Activated T-cell treated with anti-CD3 and anti-CD28 coated beads, Interleukin-2, amount 50 U/mL, for 1 hour (primary cell): ENCODE measurements around the gene VPS35L.
A peak's percentile ranks its signal among the peaks of the same experiment; 100 is the strongest.
"Not testable (repeated sequence)": the region's sequence is repeated elsewhere in the genome, so short reads cannot be mapped to it uniquely, and the experiment has no call there.

ENCODE experiments used
- DNase-seq: peaks from one replicate; pipeline ENCODE4 v3.0.0-alpha.2; 2020

The VPS35L gene

DNA sequence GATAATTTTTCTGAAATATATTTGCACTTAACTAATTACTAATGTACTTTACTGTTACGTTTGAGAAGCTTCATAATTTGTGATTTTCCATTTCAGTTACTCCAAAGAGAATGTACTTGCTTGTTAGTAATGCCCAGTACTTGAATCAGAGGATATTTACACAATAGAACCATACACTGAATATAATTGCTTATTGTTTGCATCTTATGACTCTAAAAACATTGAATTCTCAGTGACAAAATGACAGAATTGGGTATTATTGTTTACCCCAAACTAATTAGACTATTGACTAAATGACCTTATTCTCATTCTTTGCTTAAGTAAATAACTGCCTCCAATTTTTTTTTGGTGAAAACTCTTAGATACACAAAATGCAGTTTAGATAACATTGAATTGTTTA is 22.9 kb upstream of the VPS35L start:
- DNase-seq: no peak

GRCh38 chr16:19540241-19540970 is 15.1 kb upstream of the VPS35L start:
- DNase-seq: no peak

- no peak for DNase-seq
Measured at GRCh38 chr16:19542138-19542821, 13.2 kb upstream of the VPS35L start.

GRCh38 chr16:19543278-19543996 is 12.1 kb upstream of the VPS35L start:
- not testable (repeated sequence) for DNase-seq

DNA sequence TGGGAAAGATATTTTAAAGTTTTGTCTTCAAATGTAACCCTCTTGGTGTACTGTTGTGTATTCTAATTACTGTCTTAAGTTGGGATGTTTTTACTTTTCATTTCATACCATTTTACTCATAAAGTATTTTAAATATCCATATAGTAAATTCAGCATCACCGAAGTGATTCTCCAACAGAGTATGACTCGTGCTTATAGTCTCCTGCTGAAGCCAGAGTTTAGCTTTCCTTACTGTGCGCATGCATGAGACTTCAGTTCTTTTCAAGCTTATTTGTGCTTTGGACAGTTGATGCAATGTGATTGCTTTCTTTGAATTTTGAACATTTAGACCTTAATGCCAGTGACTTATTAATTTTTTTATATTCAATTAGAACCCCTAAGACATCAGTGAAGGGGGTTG is 7.4 kb upstream of the VPS35L start:
- no peak for DNase-seq

DNA sequence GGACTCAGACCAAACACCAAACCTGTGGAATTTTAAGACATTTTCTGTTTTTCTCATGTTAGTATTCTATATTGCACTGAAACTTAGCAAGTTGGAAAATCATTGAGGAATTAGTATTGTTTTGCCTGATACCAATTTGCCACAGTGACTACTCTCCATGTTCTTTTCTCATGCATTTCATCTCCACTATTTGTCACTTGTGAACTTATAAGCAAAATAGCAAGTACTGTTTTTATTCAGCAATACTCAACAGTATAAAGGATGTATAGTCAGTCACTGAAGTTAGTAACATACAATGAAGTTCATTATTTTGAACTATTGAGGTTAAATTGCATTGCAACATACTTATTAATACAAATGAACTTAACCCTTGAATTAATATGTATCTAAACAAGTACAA is 5.8 kb upstream of the VPS35L start:
- no peak for DNase-seq

- DNase-seq: no peak
Measured at GRCh38 chr16:19555938-19556771, 652 bp downstream of the VPS35L start.

GRCh38 chr16:19559242-19559910 is 3.9 kb downstream of the VPS35L start:
- peak; percentile 28 for DNase-seq

GRCh38 chr16:19560078-19560477 is 4.6 kb downstream of the VPS35L start:
- DNase-seq: no peak

GRCh38 chr16:19563377-19563776 is 7.9 kb downstream of the VPS35L start:
- no peak for DNase-seq

DNA sequence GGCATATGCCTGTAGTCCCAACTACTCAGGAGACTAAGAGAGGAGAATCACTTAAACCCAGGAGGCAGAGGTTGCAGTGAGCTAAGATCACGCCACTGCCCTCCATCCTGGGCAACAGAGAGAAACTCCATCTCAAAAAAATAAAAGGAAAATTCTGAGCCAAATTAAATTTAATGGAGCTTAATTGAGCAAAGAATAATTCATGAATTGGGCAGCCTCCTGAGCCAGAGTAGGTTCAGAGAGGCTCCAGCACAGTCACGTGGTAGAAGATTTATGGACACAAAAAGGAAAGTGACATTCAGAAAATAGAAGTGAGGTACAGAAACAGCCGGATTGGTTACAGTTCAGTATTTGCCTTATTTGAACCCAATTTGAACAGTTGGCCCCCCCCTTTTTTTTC is 10.9 kb downstream of the VPS35L start:
- DNase-seq: no peak

GRCh38 chr16:19567560-19567959 is 12.1 kb downstream of the VPS35L start:
- DNase-seq: no peak

GRCh38 chr16:19573997-19574396 is 18.5 kb downstream of the VPS35L start:
- DNase-seq: no peak

DNA sequence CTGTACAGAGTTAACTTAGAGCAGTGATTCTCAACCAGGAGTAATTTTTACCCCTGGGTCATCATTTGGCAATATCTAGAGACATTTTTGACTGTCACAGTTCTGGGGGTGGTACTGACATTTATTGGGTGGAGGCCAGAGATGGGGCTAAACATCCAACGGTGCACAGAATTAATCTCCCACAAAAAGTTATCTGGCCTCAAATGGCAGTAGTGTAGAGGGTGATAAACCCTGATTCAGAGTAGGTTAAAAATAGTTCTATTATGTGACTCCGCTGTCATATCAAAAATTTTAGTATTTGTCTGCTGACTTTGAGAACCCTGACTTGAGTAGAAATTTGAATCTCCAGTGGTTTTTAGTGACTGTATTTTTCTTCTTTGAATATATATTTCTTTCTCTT is 19.1 kb downstream of the VPS35L start:
- DNase-seq: no peak

GRCh38 chr16:19578378-19578971 is 23.0 kb downstream of the VPS35L start:
- no peak for DNase-seq

DNA sequence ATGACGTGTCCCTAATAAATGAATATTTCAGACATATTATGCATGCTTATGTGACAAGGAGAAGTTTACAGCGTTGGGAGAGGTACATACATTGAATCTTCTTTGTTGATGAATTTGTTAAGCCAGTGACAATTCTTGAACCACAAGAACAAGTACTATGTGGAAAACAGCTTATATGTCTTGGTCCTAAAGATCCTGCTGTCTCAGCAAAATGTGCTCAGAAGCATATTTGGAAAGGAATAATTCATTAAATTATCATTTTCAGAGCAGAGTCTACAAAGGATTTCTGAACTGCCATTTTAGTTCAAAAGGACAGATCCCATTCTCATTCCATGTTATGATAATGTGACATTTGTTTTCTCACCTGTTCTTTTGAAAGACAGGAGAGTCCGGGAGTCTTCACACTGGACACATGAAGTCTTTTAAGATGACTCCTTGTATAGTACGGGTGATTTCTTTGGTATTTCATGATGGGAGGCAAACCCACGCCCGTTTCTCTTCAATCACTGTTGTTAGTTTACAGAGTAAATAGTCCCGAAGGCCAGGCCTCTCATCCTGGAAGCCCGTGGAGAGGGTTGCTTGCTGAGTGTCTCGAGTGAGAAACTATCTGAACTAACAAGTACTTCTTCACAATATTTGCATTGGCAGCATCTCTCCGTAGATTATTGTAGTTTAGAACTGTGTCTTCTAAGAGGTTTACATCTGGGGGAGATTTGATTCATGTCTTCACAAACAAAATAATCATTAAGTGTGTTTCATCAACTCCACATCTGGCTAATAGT is 26.7 kb downstream of the VPS35L start:
- DNase-seq: no peak

DNA sequence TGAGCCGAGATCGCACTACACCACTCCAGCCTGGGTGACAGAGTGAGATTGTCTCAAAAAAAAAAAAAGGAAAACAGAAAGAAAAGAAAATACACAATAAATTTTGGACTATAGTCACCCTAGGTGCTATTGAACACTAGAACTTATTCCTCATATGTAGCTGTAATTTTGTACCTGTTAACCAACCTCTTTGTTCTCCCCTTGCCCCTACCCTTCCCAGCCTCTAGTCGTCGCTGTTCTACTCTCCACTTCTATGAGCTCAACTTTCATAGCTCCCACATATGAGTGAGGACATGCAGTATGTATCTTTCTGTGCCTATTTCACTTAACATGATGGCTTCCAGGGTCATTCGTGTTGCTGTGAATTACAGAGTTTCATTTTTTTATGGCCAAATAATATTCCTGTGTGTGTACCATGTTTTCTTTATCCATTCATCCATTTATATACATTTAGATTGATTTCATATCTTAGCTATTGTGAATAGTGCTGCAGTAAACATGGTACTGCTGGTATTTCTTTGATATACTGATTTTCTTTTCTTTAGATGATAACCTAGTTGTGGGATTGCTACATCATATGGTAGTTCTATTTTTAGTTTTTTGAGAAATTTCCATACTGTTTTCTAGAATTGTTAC is 28.3 kb downstream of the VPS35L start:
- no peak for DNase-seq

- DNase-seq: no peak
Measured at GRCh38 chr16:19588661-19589060, 33.2 kb downstream of the VPS35L start.

DNA sequence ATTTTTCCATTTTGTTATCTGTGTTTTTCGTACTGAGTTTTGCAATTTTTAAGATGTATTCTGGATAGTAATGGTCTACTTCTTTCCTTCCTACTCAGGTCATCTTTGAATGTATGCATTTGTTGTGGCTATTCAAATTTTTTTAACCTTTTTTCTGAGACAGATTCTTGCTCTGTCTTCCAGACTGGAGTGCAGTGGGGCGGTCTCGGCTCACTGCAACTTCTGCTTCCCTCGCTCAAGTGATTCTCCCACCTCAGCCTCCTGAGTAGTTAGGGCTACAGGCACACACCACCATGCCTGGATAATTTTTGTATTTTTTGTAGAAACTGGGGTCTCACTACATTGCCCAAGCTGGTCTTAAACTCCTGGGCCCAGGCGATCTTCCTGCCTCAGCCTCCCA is 33.6 kb downstream of the VPS35L start:
- no peak for DNase-seq

DNA sequence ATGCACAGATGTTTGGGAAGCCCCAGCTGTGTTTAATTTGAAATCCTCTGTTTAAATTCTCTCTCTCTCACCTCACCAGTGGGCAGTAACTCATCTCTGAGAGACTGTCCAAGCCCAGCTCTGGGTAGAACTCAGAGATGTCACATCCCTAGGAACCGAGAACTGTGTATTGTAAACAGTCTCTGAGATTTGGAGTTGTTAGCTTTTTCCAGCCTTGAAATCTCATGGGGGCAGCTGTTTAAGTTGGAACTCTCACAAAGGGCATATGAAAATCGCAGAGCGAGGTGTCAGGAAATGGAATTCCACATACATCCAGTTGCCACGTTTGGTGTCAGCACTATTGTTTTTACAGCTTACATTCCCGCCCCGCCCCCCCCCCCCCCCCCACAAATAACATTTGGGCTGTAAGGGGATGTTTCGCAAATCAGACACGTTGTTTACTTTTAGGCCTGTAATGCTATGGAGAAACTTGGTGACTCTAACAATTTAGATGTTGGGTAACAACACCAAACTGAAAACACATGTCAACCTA is 34.3 kb downstream of the VPS35L start:
- no peak for DNase-seq
